Coronary artery (tissue), 2 donors: Measurements from ENCODE around the gene FOXP1.

Experiments
- DNase-seq: peaks from one replicate; pipeline ENCODE4 v3.0.0-alpha.2; 2017; ENCODE audit warnings: low spot score
- H3K27ac ChIP-seq, 2 donors: fragments of 200-600 bp; sonication (generic); one replicate each; pipeline ENCODE4 v1.5.1; 2016 to 2019
- H3K4me3 ChIP-seq: fragments of 200-600 bp; sonication (generic); 2 replicates; pipeline ENCODE4 v1.5.1; 2016; ENCODE audit warnings: mild to moderate bottlenecking, moderate library complexity
- CTCF ChIP-seq: fragments of 200-600 bp; sonication (generic); IDR thresholded peaks from one replicate; pipeline ENCODE4 v1.5.1; 2019; ENCODE audit warnings: antibody characterized with exemption

The FOXP1 gene

GRCh38 chr3:71120012-71120411 lies 463.5 kb downstream of the FOXP1 start:
- TF ChIP-seq CTCF = no peak
- peak overlapping the region in 1 of 2 donors; percentile 41 for H3K27ac ChIP-seq
- no peak overlapping the region for H3K4me3 ChIP-seq
- DNase-seq = no peak

GRCh38 chr3:71119171-71119570 lies 464.4 kb downstream of the FOXP1 start:
- DNase-seq = no peak
- Histone ChIP-seq H3K27ac (peak overlapping the region; percentile 15 to 58), H3K4me3 (no peak overlapping the region)
- no peak for TF ChIP-seq CTCF

- TF ChIP-seq CTCF = no peak
- Histone ChIP-seq H3K27ac (peak overlapping the region; percentile 41 to 77), H3K4me3 (no peak overlapping the region)
- no peak for DNase-seq
These were observed 465.1 kb downstream of the FOXP1 start for GRCh38 chr3:71118436-71118835.

- TF ChIP-seq CTCF = no peak
These were observed 465.8 kb downstream of the FOXP1 start for GRCh38 chr3:71117572-71118247.

GRCh38 chr3:71114610-71115009 lies 468.9 kb downstream of the FOXP1 start:
- Histone ChIP-seq H3K4me3 (no peak overlapping the region), H3K27ac (no peak overlapping the region)
- no peak for DNase-seq
- TF ChIP-seq CTCF = no peak

More at GRCh38 chr3:71117572-71118247, 465.8 kb downstream of the FOXP1 start:
- no peak for DNase-seq
- peak overlapping the region; percentile 3 for H3K4me3 ChIP-seq
- H3K27ac ChIP-seq = peak overlapping the region; percentile 41 to 77

GRCh38 chr3:71112576-71112975 lies 471.0 kb downstream of the FOXP1 start:
- Histone ChIP-seq H3K27ac (peak overlapping the region in 1 of 2 donors; percentile 1), H3K4me3 (no peak overlapping the region)
- TF ChIP-seq CTCF = no peak
- no peak for DNase-seq

- H3K4me3 ChIP-seq = no peak overlapping the region
- no peak for DNase-seq
- H3K27ac ChIP-seq = peak overlapping the region in 1 of 2 donors; percentile 1
- no peak for TF ChIP-seq CTCF
These were observed 471.6 kb downstream of the FOXP1 start for GRCh38 chr3:71111784-71112440.
